NK-92 (cell line): ENCODE results near the gene VSTM5.

Experiments used
- DNase-seq: peaks from one replicate; lab custom pipeline; 2025; ENCODE audit not compliant: unreplicated experiment; lab: John Stamatoyannopoulos, UW

VSTM5 gene

DNA sequence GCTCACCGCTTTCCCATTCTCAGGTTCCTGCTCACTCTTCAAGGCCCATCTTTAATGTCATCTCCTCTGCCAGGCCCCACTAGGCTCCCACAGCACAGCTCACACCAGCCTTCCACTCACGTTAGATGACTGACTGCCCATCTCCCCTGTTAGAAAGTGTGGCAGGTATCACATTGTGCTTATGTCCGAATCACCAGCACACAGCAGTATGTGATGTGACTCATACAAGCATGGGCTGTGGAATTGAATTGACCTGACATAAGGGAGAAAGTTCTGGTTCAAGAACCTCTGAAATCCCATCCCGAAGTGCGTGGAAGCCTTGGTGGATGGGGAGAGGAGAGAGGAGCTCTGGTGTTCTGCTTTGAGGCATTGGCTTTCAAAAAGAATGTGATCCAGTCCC is 6.5 kb downstream of the VSTM5 start:
- DNase-seq: no peak

DNA sequence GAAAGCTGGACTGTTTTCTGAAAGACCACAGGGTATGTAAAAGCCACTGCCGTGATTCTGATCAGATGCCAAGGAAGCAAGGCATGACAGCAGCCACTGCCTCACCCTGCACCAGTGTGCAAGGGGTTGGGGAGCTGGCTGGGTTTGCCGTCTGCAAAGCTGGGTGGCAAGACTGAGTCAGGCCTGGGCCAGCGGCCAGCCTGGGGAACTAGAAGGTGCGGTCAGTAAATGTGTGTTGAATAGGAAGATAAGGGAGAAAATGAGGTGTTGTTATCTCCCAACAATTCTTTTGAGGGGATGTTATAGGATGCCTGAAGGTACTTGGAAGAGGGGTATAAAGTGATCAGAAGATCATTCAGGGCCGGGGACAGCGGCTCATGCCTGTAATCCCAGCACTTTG is 8.0 kb downstream of the VSTM5 start:
- DNase-seq: no peak

DNA sequence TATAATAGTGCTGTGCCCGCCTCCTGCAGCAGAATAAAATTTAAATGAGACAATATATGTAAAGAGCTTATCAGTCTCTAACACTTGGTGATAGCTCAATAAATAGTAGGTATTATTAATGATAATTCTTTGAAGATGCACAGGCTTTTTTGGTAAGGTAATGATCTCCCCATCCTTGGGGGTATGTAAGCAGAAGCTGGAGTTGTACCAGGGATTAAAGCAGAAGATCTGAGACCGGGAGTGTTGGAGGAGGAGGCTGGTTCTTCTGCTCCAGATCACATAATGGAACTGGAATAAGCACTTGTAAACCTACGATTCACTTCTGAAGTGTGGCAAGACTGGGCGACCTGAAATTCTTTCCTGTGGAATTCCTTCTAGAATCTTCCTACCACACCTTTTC is 8.4 kb downstream of the VSTM5 start:
- no peak for DNase-seq

DNA sequence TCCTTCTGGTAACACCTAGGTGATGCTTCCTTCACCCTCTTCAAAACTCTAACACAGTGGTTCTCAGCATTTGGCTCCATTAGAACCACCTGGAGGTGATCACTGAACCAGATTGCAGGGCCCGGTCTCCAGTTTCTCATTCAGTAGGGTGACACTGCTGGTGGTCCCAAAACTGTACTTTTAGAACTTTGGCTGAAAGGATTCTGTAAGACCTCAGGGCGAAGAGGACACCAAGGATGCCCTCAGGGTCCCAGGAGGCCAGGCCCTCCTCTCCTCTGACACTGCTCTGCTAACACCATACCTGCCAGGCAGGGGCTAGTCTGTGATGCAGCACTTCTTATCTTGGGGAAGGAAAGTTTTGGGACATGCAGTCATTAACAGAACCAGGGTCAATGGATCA is 9.0 kb downstream of the VSTM5 start:
- no peak for DNase-seq

DNA sequence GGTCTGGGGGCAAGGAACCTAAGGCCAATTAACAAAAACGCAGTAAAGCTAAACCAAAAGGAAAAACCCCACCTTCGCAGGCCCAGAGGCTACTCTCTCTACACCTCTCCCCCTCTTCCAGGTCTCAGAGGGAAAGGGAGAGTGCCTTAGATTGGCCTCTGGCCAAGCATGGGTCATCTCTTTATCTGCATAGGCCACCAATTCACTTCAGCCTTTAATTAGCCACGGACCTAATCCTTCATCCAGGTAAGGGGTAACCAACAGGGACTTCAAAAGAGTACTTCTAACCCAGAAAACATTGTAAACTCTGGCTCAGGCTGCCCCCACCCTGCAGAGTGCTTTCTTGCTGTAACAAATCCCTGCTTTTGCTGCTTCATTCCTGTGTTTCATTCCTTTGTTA is 9.4 kb downstream of the VSTM5 start:
- DNase-seq: no peak

DNA sequence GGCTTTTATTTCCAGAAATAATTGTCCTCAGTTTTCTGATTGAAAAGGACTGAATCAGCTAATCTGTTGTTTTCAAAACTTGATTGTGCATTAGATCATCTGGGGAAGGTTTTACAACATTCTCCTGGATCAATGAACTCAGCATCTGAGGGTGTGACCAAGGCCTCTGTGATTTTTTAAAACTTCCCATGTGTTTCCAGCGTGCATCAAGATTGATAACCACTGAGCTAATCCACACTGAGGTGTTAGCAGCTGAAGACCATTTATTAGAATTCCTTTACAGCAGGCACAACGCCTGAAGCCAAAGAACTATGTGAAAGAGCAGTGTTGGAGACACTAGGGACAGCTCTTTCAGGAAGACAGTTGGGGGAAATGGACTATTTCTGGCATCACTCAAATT is 10.2 kb downstream of the VSTM5 start:
- no peak for DNase-seq

DNA sequence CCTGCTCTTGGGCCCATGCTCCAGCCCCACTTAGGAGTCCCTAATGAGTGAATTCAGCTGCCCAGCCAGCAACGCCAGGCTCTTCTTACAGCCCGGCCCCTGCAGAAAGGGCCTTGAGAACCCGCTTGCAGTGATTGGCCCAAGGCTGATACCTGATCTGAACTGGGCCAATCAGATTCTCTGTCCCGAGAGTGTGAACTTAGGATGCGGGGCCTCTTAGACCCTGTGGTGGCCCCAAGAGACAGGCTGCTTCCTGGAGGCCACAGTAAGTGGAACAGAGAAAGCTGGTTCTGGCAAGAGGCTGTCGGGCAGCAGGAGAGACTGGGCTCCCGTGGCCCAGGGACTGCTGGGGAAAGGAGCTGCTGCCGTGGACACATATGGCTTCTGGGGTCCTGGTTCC is 11.5 kb downstream of the VSTM5 start:
- DNase-seq: no peak

DNA sequence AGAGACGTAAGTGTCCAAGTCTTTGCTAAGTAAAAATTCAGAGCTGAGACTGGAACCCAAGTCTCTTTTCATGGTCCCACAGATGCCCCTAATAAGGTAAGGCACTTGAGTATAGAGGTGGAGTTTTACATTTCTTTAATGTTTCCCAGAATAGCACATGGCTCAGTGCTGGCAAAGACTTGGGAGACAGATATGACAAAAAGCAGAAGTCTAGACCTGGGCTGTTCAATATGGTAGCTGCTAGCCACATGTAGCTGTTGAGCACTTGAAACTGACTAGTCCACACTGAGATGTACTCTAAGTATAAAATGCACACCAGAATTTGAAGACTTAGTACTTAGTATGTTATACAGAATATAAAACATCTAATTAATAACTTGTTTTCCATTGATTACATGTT is 17.6 kb downstream of the VSTM5 start:
- no peak for DNase-seq

DNA sequence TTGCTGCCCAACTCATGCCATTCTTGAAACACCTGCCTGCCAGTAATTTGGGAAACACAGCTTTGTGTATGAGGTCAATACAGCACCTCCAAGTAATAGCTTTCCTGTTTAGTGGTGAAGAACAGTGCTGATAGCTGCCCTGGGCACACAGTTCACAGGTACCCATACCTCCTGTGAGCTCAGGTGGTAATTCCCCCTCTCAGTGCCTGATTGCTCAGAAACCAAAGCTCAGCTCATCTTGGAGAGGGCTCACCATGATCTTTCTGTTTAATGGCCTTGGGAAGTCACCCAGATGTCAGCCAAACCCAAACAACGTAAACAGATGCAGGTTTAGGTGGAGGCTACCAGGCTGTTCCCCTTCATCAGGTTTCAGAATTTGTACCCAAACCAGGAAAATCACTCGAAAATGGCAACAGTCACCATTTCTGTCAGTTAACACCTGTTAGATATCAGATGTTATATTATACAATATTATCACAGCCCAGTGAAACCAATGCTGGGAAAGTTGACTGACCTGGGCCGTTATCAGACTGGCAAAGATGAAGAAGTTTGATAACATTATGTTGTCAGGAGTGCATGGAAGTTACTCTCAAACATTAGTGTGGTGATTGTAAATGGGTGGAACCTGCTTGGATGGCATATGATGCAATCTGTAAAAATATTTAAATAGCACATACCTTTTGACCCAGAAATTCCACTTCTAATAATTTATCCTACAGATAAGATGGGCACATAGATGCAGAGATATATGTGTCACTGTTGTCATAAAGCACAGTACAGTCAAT is 18.9 kb downstream of the VSTM5 start:
- no peak for DNase-seq

DNA sequence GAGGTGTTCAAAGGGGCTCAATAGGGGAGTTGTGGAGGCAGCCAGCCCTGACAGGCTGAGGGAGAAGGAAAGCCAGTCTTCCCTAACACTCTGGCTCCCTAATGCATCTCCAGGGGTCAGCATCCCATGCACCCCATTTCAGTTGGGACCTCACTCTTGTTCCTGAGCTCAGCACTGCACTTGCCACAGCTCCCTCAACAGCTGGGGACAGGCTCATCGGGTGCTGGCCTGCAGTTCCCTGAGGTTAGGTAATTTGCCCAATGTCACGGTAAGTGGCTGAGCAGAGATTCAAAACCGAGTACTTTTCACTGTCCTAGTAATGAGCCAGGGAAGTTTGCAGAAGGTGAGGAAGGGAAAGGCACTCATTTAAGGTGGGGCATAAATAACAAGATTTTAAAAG is 20.8 kb downstream of the VSTM5 start:
- DNase-seq: no peak

DNA sequence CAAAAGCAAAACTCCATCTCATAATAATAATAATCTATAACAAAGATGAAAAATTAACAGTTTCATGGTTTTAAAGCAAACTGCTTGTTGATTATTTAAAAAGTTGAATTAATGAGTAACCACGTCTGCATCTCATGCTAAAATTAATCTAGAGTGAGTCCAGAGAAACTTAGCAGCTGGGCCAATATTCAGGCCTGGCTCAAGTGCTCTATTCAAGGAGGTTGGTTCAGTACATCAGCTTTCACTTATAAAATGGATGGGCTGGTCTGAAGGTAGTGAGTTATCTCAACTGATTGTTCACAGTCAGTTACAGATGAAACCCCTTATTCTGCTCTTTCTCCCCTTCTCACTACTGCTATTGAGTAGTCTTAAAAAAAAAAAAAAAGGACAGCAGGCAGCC is 23.1 kb downstream of the VSTM5 start:
- DNase-seq: no peak

DNA sequence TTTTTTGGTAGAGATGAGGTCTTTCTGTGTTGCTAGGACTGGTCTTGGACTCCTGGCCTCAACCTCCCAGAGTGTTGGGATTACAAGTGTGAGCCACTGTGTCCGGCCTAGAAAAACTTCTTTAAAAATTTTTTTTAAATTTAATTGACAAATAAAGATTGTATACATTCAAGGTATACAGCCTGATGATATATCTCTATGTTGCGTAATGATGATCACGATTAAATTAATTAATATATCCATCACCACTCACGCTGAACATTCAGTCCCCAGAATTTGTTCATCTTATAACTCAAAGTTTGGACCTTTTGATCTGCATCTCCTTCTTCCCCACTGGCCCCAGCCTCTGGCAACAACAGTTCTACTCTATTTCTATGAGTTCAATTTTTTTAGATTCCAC is 27.2 kb downstream of the VSTM5 start:
- no peak for DNase-seq

DNA sequence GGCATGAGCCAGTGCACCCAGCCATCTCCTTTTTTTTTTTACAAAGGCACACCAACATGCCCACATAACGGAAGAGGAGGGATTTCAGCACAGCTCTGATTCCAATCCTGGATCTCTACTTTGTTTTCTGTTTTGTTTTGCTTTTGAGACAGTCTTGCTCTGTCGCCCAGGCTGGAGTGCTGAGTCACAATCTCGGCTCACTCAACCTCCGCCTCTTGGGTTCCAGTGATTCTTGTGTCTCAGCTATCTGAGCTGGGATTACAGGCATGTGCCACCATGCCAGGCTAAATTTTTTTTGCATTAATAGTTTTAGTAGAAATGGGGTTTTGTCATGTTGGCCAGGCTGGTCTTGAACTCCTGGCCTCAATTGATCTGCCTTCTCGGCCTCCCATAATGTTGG is 28.1 kb downstream of the VSTM5 start:
- no peak for DNase-seq

DNA sequence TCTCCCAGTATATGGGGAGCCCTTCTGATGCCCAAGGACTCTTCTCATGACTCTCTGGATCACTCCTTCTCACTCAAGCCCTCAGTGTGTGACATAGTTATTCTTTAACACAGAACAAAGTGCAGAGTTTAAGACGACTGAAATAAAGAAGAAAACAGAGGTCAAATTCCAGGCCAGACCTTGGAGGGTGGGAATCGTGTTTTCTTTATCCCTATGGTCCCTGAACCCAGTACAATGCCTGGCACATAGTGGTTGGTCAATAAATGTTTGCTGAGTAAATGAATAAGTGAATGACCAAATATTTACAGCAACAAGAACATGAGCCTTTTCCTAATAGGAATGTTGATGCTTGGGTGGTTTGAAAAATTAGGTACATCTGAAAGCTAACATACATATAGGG is 28.8 kb downstream of the VSTM5 start:
- no peak for DNase-seq

DNA sequence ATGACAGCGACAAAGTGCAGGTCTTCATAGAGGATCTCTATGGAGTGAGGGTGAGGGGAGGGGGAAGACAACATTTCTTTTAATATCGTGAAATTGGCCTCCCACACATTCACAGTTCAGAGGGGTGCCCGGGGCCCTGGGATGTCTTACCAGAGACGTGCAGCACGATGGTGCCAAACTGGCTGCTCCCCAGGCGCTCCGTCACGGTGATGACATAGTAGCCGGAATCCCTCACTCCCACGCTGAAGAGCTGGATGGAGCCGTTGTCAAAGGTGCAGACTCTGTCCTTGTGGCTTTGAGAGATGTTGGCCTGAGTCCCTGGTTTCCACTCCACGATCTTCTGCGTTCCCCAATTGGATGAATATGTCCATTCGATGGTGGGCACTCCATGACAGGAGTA is 29.6 kb downstream of the VSTM5 start:
- DNase-seq: no peak

DNA sequence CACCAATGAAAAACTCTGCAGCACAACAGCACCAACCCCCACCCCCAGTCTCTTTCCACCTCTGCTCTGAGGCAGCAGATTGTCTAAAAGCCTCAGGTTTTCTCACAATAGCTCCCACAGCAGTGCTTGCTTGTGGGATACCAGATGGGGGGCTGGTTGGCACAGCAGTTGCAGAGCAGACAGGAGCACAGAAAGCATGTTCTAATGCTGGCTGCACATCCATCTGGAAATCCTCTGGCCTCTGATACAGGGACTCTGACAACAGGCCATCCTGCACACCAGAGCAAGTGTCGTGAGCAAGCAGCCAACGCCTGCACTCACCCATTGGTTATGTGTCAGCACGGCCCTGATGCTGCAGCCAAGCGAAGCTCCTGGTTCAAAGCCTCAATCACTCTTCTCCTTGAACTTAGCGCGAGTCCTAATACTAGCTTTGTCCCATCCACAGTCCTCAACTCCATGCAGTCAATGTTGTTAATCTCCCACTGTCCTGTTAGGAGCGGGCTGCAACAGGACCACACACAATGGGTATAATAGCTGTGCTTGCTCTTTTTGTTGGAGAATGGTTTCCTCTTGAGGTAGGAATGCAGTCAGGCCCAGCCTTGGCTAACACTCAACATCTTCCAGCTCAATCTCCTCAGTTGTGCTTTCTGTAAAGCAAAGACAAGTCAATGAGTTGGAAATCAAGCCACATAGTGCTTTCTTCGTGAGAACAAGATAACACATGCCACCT is 30.3 kb downstream of the VSTM5 start:
- no peak for DNase-seq

DNA sequence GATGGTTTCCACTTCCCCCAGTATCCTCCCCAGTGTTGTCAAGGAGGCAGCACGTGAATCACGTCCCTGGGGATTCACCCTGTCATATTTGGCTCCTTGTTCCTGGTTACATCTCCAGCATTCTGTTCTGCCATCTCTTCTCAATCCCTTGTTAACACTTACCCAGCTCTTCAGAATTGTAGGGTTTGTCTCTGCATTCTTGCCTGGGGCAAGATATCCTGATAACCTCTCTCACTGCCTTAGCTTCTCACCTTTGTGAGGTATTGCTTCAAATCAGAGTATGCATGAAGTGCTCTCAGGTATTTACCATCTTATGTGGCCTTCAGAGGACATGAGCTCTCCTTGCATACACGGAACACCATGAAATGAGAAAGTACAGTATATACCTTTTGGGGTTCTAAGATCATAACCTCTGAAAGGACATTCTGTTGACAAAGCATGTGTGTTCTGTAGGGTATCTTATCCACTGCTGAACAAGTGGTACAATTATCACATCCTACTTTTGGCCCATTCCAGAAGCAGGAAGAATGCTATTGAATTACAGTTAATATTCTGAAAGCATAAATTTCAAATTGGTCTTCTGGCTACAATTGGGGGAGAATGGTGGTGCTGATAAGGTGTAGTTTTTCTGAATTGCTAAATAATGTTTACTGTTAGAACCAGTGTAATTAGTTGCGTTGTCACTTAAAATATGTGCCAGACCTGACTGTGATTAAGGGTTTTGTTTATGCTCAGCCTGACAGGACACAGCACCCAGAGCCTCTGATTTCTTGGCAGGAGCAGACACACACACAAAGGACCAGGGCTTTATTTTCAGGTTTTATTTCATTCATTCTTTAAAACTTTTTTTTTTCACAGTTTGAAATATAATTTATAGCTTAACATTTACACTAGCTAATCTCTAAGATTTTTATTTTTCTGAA is 32.7 kb downstream of the VSTM5 start:
- no peak for DNase-seq

DNA sequence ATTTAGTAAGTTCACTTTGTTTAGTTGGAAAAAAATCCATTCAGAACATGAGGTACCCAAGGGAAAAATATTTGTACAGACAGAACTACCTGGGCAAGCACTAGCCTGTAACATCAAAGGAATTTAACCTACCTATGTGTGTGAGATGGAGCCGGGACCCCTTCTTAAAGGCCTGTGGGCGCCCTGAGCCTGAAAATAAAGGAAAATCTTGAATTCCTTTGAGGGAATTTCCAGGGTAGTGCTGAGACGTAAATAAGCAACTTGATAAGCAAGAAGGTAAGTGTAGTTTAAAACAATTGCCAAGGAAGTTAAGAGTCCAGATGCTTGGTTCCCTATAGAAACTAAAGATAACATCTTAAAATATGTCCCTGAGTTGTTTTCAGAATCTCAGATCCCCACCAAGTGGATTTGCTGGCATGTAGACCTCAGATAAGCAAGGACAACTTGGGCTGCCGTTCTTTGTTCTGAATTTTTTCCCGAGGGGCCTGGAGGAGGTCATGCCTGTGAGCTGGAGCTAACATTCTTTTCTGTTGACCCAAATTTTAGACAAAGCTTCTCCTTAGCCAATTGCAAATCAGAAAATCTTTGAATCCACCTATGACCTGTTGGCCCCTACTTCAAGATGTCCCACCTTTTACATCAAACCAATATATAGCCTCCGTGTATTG is 35.3 kb downstream of the VSTM5 start:
- DNase-seq: no peak

DNA sequence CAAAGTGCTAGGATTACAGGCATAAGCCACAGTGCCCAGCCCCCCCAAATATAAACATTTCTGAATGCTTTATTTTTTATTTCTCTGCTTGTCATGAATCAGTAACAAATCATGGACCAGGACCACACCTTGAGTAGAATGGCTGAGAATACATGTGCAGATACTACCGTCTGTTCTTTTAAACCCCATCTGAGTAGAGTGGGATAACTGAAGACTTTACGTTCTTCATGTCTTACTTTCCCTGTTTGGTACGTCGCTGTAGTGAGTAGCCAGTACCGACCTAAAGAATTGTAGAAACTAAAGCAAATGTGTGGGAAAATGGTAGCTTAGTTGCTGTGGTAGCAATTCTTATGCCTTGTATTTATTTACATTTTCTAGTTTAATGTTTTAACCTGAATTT is 36.4 kb downstream of the VSTM5 start:
- no peak for DNase-seq

DNA sequence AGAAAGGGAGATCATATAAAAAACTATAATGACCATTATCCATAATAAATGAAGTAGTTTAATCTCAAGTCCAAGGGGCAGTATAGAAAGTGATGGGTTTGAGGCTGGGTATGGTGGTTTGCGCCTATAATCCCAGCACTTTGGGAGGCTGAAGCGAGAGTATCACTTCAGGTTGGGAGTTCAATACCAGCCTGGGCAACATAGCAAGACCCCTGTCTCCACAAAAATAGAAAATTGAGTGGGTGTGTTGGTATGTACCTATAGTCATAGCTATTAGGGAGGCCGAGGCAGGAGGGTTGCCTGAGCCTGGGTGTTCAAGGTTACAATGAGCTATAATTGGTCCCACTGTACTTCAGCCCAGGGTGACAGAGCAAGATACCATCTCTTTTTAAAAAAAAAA is 42.4 kb downstream of the VSTM5 start:
- DNase-seq: no peak

DNA sequence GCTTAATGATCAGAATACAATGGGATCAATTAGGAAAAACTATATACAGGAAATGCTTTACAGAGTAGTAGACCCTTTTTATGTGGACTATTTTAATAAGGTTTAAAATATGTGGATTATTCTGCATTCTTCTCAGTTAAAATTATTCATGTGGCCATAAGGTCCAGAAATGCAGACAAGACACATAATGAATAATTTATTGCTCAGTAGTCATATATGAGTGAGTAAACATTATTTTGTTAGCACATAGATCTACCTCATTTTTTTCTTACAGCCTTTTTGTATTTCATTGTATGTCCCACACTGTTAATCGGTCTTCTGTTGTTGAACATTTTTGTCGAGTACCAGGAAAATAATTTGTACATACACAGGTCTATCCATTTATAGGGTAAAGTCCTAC is 45.5 kb downstream of the VSTM5 start:
- DNase-seq: no peak
